HG03442 (cell line): ENCODE measurements around the gene SH3BP4.

Experiments used
- ATAC-seq: cut with Tn5 transposase; IDR thresholded peaks from one replicate; pipeline ENCODE4 v1.9.1; 2021; ENCODE audit warnings: mild to moderate bottlenecking, moderate library complexity; ENCODE audit not compliant: unreplicated experiment

Gene SH3BP4

GRCh38 chr2:234951664-234952269 lies at the start of gene SH3BP4:
Gene SH3BP4, plus strand, starts transcription at chr2:234952017. Its CDS starts 82,986 bp downstream, at chr2:235035003.
- ATAC-seq: no peak

- no peak for ATAC-seq
Observed at GRCh38 chr2:234904785-234905184, 47.0 kb upstream of the SH3BP4 start.

- ATAC-seq: no peak
Observed at GRCh38 chr2:234905547-234906265, 46.1 kb upstream of the SH3BP4 start.

- no peak for ATAC-seq
Observed at GRCh38 chr2:234910186-234910679, 41.6 kb upstream of the SH3BP4 start.

- no peak for ATAC-seq
Observed at GRCh38 chr2:234911271-234911670, 40.5 kb upstream of the SH3BP4 start.

- ATAC-seq: no peak
Observed at GRCh38 chr2:234912437-234912836, 39.4 kb upstream of the SH3BP4 start.

- no peak for ATAC-seq
Observed at GRCh38 chr2:234913208-234913626, 38.6 kb upstream of the SH3BP4 start.

GRCh38 chr2:234914371-234915154 lies 37.3 kb upstream of the SH3BP4 start:
- no peak for ATAC-seq

GRCh38 chr2:234916674-234917073 lies 35.1 kb upstream of the SH3BP4 start:
- ATAC-seq: no peak

GRCh38 chr2:234917211-234917975 lies 34.4 kb upstream of the SH3BP4 start:
- ATAC-seq: no peak

GRCh38 chr2:234919711-234920110 lies 32.1 kb upstream of the SH3BP4 start:
- no peak for ATAC-seq

GRCh38 chr2:234920836-234921235 lies 31.0 kb upstream of the SH3BP4 start:
- ATAC-seq: no peak

- ATAC-seq: no peak
Observed at GRCh38 chr2:234929002-234929401, 22.8 kb upstream of the SH3BP4 start.

GRCh38 chr2:234930397-234930796 lies 21.4 kb upstream of the SH3BP4 start:
- no peak for ATAC-seq

- ATAC-seq: no peak
Observed at GRCh38 chr2:234931371-234931770, 20.4 kb upstream of the SH3BP4 start.

GRCh38 chr2:234932591-234933168 lies 19.1 kb upstream of the SH3BP4 start:
- no peak for ATAC-seq

- ATAC-seq: no peak
Observed at GRCh38 chr2:234935311-234935710, 16.5 kb upstream of the SH3BP4 start.

- ATAC-seq: no peak
Observed at GRCh38 chr2:234939576-234939975, 12.2 kb upstream of the SH3BP4 start.

- no peak for ATAC-seq
Observed at GRCh38 chr2:234939996-234940395, 11.8 kb upstream of the SH3BP4 start.

- ATAC-seq: no peak
Observed at GRCh38 chr2:234940527-234940926, 11.3 kb upstream of the SH3BP4 start.
